ENCODE data around the gene KIF19.

- TF ChIP-seq CTCF (IDR thresholded peaks at IDR 0.05; ENCODE audit: low read depth, low read length) (no peak), MAX (IDR thresholded peaks at IDR 0.05; ENCODE audit: low read depth, low read length) (no peak)
Observed at GRCh38 chr17:74391771-74392170, 65.7 kb downstream of the KIF19 start.
